Nephron progenitor cell (in vitro differentiated cells): Measurements from ENCODE around the gene COL5A3.

Experiments
- DNase-seq: peaks from one replicate; pipeline ENCODE4 v3.0.0; 2021
- H3K27ac Mint-ChIP-seq: 2 replicates; pipeline ENCODE4 v1.8.0; 2021; ENCODE audit warnings: mild to moderate bottlenecking, moderate library complexity, mixed read lengths
- H3K27me3 Mint-ChIP-seq: 2 replicates; pipeline ENCODE4 v1.8.0; 2021; ENCODE audit warnings: mild to moderate bottlenecking, low read depth, mixed read lengths; ENCODE audit not compliant: poor library complexity
- H3K36me3 Mint-ChIP-seq: 2 replicates; pipeline ENCODE4 v1.8.0; 2021; ENCODE audit warnings: low read depth, mixed read lengths
- H3K4me1 Mint-ChIP-seq: 2 replicates; pipeline ENCODE4 v1.8.0; 2021; ENCODE audit warnings: mixed read lengths
- H3K4me3 Mint-ChIP-seq: 2 replicates; pipeline ENCODE4 v1.8.0; 2021; ENCODE audit warnings: mild to moderate bottlenecking, moderate library complexity, mixed read lengths
- H3K9me3 Mint-ChIP-seq: 2 replicates; pipeline ENCODE4 v1.8.0; 2021; ENCODE audit warnings: mild to moderate bottlenecking, moderate library complexity, mixed read lengths
- TF ChIP-seq, protein P1 (sequence below): fragments of 200-600 bp; sonication (generic); IDR thresholded peaks from 2 replicates; pipeline ENCODE4 v1.5.0; 2021; ENCODE audit warnings: antibody characterized with exemption

COL5A3 gene

GRCh38 chr19:10006335-10006708 lies 4.0 kb downstream of the COL5A3 start:
- Mint-ChIP-seq H3K4me1 (peaks cover 41% of the 10 kb centered on the region), H3K36me3 (no peaks in the 10 kb centered on the region), H3K9me3 (no peaks in the 10 kb centered on the region), H3K4me3 (no peak overlapping the region), H3K27ac (no peak overlapping the region), H3K27me3 (peaks cover 56% of the 10 kb centered on the region)
- TF ChIP-seq, protein P1, sequence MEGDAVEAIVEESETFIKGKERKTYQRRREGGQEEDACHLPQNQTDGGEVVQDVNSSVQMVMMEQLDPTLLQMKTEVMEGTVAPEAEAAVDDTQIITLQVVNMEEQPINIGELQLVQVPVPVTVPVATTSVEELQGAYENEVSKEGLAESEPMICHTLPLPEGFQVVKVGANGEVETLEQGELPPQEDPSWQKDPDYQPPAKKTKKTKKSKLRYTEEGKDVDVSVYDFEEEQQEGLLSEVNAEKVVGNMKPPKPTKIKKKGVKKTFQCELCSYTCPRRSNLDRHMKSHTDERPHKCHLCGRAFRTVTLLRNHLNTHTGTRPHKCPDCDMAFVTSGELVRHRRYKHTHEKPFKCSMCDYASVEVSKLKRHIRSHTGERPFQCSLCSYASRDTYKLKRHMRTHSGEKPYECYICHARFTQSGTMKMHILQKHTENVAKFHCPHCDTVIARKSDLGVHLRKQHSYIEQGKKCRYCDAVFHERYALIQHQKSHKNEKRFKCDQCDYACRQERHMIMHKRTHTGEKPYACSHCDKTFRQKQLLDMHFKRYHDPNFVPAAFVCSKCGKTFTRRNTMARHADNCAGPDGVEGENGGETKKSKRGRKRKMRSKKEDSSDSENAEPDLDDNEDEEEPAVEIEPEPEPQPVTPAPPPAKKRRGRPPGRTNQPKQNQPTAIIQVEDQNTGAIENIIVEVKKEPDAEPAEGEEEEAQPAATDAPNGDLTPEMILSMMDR = no peak
- DNase-seq = no peak

DNA sequence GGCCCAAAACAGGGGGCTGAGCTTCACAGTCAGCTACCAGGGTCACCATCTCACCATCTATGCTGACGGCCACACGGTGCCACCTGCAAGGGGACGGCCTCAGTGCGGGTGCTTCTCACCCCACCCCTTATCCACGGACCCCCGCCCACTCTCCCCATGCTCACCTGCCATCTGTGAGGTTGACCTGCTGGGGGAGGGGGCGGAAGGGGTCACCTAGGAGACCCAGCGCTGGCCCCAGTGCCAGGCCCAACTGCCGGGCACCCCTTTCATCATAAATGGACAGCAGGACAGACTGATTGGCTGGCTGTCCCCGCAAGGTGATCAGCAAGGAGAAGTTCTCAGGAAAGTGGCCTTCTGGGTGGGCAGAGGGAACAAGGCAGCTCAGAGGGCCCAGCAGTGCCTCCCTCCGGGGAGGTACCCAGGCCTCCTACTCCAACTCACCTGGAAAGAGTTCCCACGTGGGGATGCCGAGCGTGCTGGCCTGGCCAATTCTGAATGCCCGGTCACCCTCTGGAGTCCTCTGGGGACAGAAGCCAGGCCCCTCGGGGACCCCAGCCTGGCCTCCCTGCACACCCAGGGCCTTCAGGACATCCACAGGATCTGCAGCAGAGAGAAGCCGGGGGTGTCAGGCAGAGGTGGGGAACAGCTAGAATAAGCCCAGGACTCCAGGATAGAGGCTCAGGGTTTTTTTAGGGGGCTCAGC lies 4.5 kb downstream of the COL5A3 start:
- H3K4me1 Mint-ChIP-seq = peaks cover 41% of the 10 kb centered on the region

DNA sequence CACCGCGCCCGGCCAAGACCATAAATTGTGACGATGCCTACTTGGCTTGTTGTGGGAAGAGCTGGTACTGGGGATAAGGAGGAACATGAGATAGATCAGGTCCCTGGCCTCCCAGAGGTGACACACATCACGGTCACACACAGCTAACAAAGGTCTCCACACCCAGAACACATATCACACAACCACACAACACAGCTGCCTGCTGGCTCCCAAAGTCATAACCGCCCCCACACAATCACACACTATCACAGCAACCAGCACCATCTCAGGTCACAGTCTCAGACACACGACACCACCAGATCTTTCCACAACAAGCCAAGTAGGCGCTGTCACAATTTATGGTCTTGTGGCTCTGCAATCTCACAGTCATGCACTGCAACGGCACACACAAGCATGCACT lies 5.7 kb downstream of the COL5A3 start:
- Mint-ChIP-seq H3K27ac (no peak overlapping the region), H3K4me3 (no peak overlapping the region), H3K9me3 (no peaks in the 10 kb centered on the region), H3K4me1 (peaks cover 41% of the 10 kb centered on the region), H3K27me3 (peaks cover 44% of the 10 kb centered on the region), H3K36me3 (no peaks in the 10 kb centered on the region)
- no peak for DNase-seq
- TF ChIP-seq, protein P1 = no peak

More for the DNA sequence above, 4.5 kb downstream of the COL5A3 start:
- Mint-ChIP-seq H3K36me3 (no peaks in the 10 kb centered on the region), H3K27me3 (peaks cover 51% of the 10 kb centered on the region), H3K27ac (no peak overlapping the region), H3K4me3 (no peak overlapping the region), H3K9me3 (no peaks in the 10 kb centered on the region)
- TF ChIP-seq, protein P1 = no peak
- DNase-seq = no peak

GRCh38 chr19:10003271-10003670 lies 7.0 kb downstream of the COL5A3 start:
- peaks cover 30% of the 10 kb centered on the region for H3K4me1 Mint-ChIP-seq
- TF ChIP-seq, protein P1 = no peak
- H3K27ac Mint-ChIP-seq = no peak overlapping the region
- DNase-seq = no peak
- H3K4me3 Mint-ChIP-seq = no peak overlapping the region
- H3K36me3 Mint-ChIP-seq = no peaks in the 10 kb centered on the region
- H3K27me3 Mint-ChIP-seq = peaks cover 46% of the 10 kb centered on the region
- no peaks in the 10 kb centered on the region for H3K9me3 Mint-ChIP-seq

- H3K36me3 Mint-ChIP-seq = no peaks in the 10 kb centered on the region
- no peaks in the 10 kb centered on the region for H3K9me3 Mint-ChIP-seq
- TF ChIP-seq, protein P1 = no peak
- H3K27ac Mint-ChIP-seq = no peak overlapping the region
- peaks cover 42% of the 10 kb centered on the region for H3K27me3 Mint-ChIP-seq
- peak; percentile 25 for DNase-seq
- H3K4me1 Mint-ChIP-seq = peaks cover 18% of the 10 kb centered on the region
- H3K4me3 Mint-ChIP-seq = no peak overlapping the region
Observed at GRCh38 chr19:10001899-10002298, 8.4 kb downstream of the COL5A3 start.
